HG03565 (cell line): ENCODE results near the gene EMILIN3.

Source experiments
- ATAC-seq: cut with Tn5 transposase; IDR thresholded peaks from one replicate; pipeline ENCODE4 v1.9.1; 2021; ENCODE audit warnings: mild to moderate bottlenecking, moderate library complexity; ENCODE audit not compliant: unreplicated experiment

The EMILIN3 gene

DNA sequence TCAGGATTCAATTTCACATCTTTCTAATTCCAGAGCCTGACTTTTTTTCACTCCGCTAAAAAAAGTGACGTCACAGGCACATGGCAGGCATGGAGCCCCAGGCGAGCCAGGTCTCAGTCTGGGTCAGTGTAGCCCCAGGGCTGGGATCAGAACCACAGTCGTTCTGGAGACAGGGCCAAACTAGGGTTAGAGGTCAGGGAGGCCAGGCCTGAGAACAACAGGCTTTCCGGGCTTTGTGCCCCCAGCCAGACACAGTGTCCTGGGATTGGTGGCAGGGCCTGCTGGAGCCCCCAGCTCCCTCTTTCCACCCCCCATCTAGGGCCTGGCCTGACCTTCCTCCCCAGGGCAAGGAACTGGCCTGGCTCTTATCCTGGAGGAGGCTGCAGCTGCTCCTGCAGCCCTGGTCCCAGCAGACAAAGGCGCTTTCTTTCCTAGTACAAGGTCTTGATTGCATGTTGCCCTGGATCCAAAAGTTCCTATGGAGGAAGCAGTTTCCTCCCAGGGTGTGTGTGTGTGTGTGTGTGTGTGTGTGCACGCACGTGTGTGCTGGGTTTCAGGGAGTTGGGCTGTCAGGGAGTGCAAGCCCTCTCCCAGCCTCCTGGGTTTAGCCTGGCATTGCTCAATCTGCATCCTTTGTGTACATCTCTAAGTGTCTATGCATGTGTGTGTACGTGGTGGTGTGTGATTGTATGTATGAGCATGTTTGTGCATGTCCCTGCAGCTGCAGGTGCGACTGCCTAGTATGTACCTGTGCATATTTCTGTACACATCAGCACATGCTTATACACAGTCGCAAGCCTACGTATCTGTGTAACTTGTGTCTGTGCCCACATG, 26.5 kb upstream of the EMILIN3 start:
- no peak for ATAC-seq

DNA sequence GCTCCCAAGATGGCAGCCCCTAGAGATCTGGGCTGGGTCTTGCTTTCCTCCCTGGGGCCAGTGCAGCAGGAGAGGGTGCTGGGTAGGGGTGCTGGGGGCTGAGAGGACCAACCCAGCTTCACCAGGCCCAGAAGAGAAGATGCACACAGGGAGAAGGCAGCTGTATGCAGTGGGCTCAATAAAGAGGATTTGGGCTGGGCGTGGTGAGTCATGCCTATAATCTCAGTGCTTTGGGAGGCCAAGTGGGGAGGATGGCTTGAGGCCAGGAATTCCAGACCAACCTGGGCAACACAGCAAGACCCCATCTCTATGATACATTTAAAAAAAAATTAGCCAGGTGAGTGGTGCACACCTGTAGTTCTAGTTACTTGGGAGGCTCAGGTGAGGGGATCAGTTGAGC, 25.7 kb upstream of the EMILIN3 start:
- no peak for ATAC-seq

DNA sequence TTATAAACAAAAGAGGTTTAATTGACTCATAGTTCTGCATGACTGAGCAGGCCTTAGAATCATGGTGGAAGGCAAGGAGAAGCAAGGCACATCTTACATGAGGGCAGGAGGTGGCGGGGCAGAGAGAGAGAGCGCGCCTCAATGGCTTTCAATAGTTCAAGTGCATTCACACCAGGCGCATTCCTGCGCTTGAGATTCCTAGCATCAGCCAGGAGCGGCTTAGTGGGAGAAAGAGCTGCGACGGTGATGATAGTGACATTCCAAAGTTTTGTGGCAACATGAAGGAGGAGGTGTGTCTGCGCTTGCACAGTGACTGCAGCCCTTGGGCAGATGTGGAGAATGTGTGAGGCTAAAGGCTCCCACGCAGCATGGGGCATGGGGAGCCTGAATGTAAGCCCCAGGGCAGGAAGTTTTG, 25.0 kb upstream of the EMILIN3 start:
- ATAC-seq: no peak

DNA sequence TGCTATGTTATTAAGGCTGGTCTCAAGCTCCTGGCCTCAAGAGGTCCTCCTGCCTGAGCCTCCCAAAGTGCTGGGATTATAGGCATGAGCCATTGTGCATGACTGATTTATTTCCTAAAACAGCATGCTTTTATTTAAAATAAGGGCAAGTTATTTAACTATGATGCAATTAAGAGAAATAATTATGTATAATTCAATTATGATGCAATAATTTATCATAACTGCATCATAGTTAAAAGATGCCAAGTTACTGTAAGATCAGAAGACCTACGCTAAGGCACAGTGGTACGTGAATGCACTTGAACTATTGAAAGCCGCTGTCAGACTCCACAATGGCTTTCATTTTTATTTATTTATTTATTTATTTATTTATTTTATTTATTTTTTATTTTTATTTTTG, 24.3 kb upstream of the EMILIN3 start:
- no peak for ATAC-seq

DNA sequence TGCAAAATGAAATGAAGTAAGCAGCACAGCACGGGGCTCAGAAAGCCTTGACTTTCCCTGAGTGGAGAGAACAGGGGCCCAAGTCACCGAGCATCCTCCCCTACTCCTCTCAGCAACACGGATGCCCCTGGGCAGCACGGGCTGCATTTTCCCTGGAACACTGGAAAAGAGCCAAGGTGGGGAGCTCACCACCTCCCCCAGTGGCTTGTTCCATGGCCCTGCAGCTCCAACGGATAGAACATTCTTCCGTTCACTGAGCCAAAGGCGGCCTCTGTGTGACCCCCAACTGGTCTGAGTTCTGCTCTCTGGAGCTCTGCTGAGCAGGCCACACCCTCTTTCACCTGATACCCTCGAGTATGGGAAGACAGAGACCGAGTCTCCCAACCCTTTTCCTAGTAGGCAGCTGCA, 20.8 kb upstream of the EMILIN3 start:
- no peak for ATAC-seq

DNA sequence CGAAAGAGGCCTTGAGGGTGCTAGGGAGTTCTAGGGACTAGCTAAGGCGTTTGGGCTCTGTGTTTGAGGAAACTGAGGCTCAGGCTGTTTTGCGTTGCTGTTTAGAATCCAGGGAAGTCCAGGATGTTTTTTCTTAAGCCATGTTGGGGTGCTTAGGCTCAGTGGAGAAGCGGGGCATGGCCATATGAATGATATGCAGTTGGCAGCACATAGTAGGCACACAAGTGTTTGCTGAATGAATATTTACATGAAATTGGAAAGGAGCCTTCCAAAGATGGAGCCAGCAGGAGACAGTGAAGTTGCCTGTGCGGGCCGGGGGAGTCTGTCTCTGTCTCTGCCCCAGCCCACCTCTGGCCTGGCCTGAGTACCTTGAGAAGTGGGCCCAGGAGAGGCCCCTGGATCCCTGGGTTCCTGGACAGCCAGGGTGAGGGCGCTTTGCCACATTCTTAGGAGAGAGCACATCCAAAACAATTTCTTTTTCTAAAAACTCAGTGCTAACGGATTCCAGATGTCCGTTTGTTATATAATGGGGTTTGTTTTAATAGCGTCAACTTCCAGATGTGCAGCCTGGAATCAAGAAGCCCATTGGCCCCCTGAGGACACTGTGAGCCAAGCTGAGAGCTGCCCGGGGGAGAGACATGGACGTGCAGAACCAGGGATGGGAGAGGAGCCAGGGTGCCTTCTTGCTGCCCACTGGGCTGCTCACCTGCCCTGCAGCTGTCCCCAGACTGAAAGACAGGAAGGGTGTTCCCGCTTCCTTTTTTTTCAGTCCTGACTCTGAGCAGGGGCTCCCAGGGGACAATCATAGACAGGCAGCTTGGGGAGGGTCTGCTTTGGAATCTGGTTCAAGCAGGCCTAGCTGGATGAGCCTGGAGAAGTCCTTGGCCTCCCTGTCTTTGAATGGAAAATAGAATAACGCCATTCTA, 20.1 kb upstream of the EMILIN3 start:
- ATAC-seq: no peak

DNA sequence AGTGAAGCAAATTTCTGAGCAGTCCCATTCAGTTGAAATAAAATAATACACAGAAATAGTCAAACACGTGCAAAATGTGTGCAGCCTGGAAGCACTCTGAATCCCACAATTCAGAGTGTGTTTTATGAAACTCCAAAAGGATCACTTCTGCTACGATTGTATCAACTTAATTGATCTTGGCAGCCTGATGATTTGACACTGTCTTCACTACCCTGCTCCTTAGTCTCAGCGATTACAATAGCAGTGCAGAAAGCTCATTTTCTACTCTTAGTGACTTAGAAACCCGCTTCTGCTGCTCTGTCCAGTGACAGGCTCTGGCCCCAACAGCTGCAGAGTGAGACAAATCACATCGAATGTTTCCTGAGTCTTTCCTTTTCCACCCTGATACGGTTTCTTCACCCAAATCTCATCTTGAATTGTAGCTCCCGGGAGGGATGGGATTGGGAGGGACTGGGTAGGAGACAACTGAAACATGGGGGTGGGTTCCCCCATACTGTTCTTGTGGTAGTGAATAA, 16.2 kb upstream of the EMILIN3 start:
- ATAC-seq: no peak

DNA sequence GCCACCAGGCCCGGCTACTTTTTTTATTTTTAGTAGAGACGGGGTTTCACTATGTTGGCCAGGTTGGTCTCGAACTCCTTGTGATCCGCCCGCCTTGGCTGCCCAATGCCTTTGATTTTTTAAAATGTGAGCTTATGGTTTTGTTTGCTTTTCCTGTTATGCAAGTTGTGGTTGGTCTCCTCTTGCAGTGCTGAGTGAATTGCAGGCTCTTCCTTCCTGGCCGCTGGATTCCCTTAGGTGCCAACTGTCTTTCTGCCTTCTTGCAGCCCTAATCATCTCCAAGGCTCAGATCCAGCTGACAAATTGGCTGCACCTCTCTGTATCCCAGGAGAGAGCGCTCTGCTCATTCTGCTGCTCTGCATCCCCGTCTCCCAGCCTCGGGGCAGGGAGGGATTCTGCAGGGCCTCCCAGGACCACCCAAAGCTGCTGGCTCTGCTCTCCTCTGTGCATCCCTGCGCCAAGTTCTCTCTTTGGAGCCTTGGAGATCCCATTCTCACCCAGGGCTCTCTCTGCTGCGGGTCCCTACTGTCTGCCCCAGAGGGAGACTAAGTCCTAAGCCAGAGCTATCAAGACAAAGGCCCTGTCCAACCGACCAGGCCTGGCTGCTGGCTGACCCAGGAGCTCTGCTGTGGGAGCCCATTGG, 14.1 kb upstream of the EMILIN3 start:
- no peak for ATAC-seq

DNA sequence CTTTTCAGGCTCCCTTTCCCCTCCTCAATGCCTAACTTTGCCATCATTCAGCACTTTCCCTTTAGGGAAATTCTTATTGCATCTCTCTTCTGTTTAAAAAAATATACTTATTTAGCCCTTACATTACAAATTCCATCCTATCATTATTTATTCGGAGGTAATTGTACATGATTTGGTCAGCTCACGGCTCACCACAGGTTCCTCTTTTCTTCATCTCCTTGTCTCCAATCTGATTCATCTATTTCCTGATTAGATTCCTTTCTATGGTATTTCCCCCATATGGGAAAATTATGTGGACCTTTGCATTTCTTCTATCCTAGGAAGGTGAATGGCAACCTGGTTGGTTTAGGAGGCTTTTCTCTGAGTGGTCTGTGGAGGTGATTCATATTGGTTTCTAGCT, 12.9 kb upstream of the EMILIN3 start:
- no peak for ATAC-seq

DNA sequence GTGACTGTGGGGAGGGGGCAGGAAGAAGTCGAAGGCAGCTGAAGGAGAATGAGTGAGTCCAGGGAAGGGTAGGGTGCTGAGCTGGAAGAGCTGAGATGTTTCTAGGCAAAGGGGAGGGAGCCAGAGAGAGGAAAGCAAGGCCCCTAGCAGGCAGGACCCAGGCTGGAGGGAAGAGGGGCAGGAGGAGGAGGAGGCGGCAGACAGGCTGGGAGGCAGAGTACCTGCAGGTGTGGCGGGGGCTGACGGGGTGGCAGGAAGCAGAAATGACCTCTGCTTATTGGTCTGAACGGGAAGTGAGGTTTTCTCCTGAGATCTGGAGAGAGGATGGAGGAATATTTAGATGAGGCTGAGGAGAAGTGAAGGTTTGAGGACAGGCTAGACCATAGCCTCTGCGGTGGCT, 10.7 kb upstream of the EMILIN3 start:
- ATAC-seq: no peak

DNA sequence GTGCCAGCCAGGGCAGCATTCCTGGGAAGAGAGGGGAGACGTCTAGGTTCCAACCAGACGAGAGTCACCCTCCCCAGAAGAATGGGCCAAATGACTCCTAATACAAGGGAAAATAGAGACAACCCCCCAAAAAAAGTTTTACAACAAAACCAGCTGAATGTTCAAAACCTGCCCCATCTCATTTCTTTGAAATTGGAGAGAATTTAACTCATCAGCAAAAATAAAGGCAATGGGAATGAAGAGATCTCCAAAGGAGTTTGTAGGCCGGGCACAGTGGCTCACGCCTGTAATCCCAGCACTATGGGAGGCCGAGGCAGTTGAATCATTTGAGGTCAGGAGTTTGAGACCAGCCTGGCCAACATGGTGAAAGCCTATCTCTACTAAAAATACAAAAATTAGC, 9.7 kb upstream of the EMILIN3 start:
- ATAC-seq: no peak

DNA sequence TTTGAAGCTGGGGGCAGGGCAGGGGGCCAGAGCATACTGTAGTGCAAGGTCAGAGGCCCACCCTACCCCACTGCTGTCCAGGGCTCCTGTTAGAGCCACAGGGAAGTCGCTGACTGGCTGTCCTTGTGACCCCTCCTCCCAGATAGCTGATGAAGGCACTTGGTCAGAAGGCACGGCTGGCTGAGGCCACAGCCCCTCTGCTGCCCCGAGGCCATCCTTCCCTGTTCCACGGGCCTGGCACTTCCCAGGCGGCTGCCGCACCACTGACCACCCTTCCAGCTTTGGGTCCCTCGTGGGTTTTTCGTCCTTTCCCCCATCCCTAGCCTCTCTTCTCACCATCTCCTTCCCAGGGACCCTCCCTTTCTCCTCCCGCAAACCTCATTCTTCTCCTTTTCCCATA, 9.2 kb upstream of the EMILIN3 start:
- no peak for ATAC-seq

DNA sequence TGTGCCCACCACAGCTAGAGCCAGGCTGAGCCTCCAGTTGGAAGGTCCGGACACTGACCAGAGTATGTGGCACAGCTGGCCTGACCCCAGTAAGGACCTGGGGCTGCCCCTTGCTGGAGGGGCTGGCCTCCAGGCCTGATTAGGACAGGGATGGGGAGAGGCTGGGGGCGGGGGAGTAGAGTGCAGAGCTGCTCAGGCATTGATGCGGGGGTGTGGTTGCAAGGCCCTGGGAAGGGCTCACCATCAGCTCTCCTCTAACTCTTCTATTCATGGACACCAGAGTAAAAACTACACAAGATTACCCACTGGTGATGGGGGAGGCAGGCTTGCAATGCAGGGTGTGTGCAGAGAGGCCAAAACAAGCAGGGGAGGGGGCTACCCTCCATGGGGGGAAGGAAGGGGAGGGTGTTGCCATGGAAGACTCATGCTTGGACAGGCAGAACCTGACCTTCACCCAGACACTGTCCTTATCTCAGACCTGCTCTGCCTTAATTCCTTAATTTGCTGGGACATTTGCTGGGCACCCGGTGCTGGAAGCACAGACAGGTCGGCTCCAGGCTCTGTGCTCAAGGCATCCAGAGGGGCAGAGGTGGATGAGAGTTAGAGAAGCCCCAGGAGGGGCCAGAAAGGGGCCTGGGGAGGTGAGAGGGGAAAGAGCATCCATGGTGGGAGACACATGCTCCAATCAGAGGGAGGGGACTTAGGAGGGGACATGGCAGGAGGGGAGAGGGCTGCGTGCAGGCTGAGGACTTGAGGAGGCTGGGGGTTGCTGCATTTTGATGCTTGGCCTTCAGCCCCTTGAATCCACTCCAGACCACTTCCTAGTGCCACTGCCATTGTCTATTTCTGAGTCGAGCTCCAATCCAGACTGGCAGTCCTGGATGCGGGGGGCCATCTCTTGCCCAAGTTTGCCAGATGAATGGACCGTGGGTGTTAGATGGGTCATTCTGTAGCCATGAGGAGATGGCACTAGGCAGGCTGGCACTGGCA, 7.6 kb upstream of the EMILIN3 start:
- no peak for ATAC-seq

DNA sequence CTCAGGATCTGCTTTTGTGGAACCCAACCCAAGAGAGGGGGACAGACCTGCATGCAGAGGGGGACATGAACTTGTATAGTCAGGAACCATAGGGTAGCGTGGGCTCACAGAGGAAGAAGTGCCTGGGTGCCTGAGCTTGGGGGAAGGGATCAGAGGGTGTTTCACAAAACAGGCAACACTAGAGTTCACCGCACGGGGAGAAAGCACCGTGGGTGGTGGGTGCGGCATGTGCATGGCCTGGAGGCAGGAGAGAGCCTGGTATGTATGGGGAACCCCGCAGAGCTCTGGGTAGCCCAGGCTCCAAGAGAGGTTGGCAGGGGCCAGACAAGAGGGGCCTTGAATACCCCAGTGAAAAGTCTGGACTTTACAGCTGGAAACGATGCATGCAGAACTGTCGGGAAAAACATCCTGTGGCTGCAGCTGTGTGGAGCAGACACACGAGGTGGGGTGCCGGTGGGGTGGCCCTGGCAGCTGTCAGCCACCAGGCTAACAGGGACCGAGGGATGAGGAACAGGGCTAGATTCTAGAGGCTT, 6.7 kb upstream of the EMILIN3 start:
- no peak for ATAC-seq

DNA sequence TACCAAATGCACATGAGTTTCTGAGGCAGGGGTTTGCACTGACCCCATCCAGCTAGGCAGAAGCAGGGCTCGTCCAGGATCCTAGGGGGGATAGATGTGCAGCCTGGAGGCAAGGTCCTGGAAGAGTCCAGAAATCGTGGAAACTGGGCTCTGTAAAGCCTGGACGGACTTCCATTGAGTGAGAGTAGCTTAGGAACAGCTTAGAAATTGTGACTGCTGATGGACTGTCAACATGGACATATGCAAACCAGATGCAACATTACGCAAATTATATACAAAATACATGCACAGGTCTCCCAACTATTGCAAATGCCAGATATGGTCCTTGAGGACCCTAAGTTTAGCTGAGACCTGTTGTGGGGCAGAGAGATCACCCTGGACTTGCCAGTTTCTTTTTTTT, 4.8 kb upstream of the EMILIN3 start:
- ATAC-seq: no peak

DNA sequence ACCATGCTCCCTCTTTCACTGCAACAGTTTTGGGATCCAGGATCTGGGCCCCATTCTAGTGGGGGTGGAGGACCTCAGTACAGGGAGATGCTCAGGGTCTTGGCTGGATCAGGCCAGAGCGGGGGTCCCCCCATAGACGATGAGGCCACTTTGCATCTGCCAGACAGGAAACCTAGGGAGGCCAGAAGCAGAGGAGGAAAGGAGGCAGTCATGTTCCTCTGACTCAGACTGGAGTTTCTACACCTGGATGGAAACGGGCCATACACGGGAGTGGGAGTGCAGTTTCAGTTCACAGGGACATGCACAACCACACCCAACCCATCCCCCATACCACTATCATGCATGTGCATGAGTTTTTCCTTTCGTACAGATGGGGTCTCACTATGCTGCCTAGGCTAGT, 3.6 kb upstream of the EMILIN3 start:
- ATAC-seq: no peak

DNA sequence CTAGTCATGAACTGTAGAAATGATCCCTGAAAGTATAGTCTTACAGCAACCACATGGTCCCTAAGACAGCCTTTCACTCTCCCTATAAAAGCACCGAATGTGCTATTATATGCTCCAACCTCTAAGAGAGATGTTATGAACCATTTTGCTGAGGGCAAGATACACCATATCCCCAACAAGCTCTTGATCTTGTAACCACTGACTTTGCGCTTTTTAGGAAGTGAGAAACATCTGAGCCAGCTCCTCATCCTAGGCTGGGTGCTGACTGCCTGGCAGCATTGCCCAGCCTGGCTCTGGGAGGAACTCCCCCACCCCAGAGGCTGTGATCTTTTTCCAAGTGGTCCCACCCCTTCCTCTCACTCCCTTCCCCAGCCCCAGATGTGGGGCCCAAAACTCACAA, 3.1 kb upstream of the EMILIN3 start:
- no peak for ATAC-seq

DNA sequence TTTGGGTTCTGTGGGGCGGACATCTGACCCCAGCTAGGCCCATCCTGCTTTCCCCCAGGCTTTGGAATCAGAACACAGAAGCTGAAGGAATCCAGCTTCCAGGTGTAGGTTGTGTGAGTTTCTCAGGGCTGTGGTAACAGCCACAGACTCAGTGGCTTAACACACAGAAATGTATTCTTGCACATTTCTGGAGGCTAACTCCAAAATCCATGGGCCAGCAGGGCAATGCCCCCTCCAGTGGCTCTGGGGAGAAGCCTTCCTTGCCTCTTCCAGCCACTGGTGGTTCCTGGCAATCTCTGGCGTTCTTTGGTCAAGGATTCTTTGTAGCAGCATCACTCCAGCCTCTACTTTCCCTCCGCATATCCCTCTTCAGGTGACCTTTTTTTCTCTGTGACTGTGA, 1.3 kb upstream of the EMILIN3 start:
- ATAC-seq: no peak

DNA sequence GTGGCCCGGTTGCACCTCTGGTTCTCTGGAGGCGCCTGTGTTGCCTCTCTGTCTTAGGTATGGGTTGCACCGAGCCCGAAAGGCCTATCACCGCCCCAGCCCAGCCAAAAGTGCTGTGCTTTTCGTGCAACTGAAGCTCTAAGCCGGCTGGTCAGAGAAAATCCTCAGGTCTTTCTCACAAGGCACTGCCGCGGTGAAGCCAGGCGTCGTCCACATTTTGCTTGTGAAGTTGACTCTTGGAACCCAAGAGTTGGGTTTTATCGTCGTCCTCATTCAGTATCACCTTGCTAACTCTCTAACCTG, 726 bp upstream of the EMILIN3 start:
- no peak for ATAC-seq
